K562 (cell line): ENCODE data around the gene PRICKLE3. TPM values are rescaled to one million over a fixed set of nuclear protein-coding genes. Genes with fewer than 3 reads are reported as not detected.

ENCODE experiments used
- CEBPG ChIP-seq, 3 experiments: fragments of 200-800 bp in 1 of 3; sonication (Bioruptor generic) in 1 of 3; sonication (generic) in 1 of 3; formaldehyde crosslinking in 1 of 3; IDR thresholded peaks in 2 of 3; conservative IDR thresholded peaks in 1 of 3; 2 replicates each; pipeline versions ENCODE4 v1.6.1 to v1.8.0; 2016 to 2022; ENCODE audit warnings: missing compliant biosample characterization in 2 of 3, missing genetic modification characterization in 2 of 3, mild to moderate bottlenecking in 1 of 3, missing genetic modification reagents in 1 of 3
- CREM ChIP-seq: IDR thresholded peaks from 2 replicates; pipeline ENCODE4 v1.6.1; 2014; ENCODE audit warnings: antibody characterized with exemption, low read depth
- DLX4 ChIP-seq: fragments of 250-450 bp; sonication (Bioruptor Pico); IDR thresholded peaks from 2 replicates; pipeline ENCODE4 v1.6.1; 2021; ENCODE audit warnings: mild to moderate bottlenecking
- ELF2 ChIP-seq: fragments of 250-450 bp; sonication (Bioruptor Pico); IDR thresholded peaks from 2 replicates; pipeline ENCODE4 v1.5.0; 2021; ENCODE audit warnings: mild to moderate bottlenecking
- ESRRA ChIP-seq: fragments of 450-650 bp; IDR thresholded peaks from 2 replicates; pipeline ENCODE4 v1.6.1; 2014; ENCODE audit warnings: low read depth, mild to moderate bottlenecking, moderate library complexity, borderline replicate concordance
- ETV1 ChIP-seq: fragments of 450-650 bp; conservative IDR thresholded peaks from 2 replicates; pipeline ENCODE4 v1.6.1; 2016; ENCODE audit warnings: missing genetic modification characterization, control low read depth, low read depth, missing compliant biosample characterization
- FOXJ2 ChIP-seq: fragments of 200-800 bp; sonication (Bioruptor generic); IDR thresholded peaks from 2 replicates; pipeline ENCODE4 v1.6.1; 2016; ENCODE audit warnings: missing genetic modification characterization, missing compliant biosample characterization
- GTF2F1 ChIP-seq: IDR thresholded peaks from 2 replicates; pipeline ENCODE4 v1.6.1; 2011; ENCODE audit warnings: low read depth, low read length, improper control_type of control experiment
- HDAC2 ChIP-seq: fragments of 450-650 bp; IDR thresholded peaks from 2 replicates; pipeline ENCODE4 v1.6.1; 2016; ENCODE audit warnings: mild to moderate bottlenecking
- HMG20B ChIP-seq: fragments of 250-450 bp; sonication (Bioruptor Pico); IDR thresholded peaks from 2 replicates; pipeline ENCODE4 v1.5.0; 2021; ENCODE audit warnings: mild to moderate bottlenecking
- HNRNPL ChIP-seq: fragments of 200-400 bp; formaldehyde crosslinking; IDR thresholded peaks from 2 replicates; pipeline ENCODE4 v1.6.1; 2017; ENCODE audit warnings: low read depth, mild to moderate bottlenecking, low read length
- MEF2D ChIP-seq: conservative IDR thresholded peaks from 2 replicates; pipeline ENCODE4 v1.6.1; 2016; ENCODE audit warnings: low read depth, missing genetic modification characterization, missing compliant biosample characterization
- MIER1 ChIP-seq: fragments of 450-650 bp; IDR thresholded peaks from 2 replicates; pipeline ENCODE4 v1.6.1; 2016; ENCODE audit warnings: antibody characterized with exemption, mild to moderate bottlenecking, low read depth
- MTA1 ChIP-seq: fragments of 450-650 bp; IDR thresholded peaks from 2 replicates; pipeline ENCODE4 v1.6.1; 2017; ENCODE audit warnings: borderline replicate concordance
- MYC ChIP-seq, 2 experiments: fragments of 250-450 bp in 1 of 2; sonication (Bioruptor Pico) in 1 of 2; IDR thresholded peaks; 2 replicates each; pipeline versions ENCODE4 v1.5.1 to v1.6.1; 2012 to 2021; ENCODE audit warnings: low read depth in 2 of 2, borderline replicate concordance in 1 of 2, improper control_type of control experiment in 1 of 2, low read length in 1 of 2, mild to moderate bottlenecking in 1 of 2, moderate library complexity in 1 of 2
- NRF1 ChIP-seq, 2 experiments: fragments of 450-650 bp; IDR thresholded peaks in 1 of 2; conservative IDR thresholded peaks in 1 of 2; 2 replicates each; pipeline ENCODE4 v1.6.1; 2014; ENCODE audit warnings: mild to moderate bottlenecking in 2 of 2
- RHOXF2B ChIP-seq: fragments of 250-450 bp; sonication (Bioruptor Pico); conservative IDR thresholded peaks from 2 replicates; pipeline ENCODE4 v1.5.1; 2021
- SIN3B ChIP-seq: fragments of 450-650 bp; IDR thresholded peaks from 2 replicates; pipeline ENCODE4 v1.6.1; 2017; ENCODE audit warnings: low read depth, mild to moderate bottlenecking, moderate library complexity
- SMAD4 ChIP-seq: fragments of 250-450 bp; sonication (Bioruptor Pico); conservative IDR thresholded peaks from 2 replicates; pipeline ENCODE4 v1.8.0; 2021; ENCODE audit warnings: inconsistent platforms, mild to moderate bottlenecking, moderate library complexity
- SREBF2 ChIP-seq: sonication (generic); formaldehyde crosslinking; IDR thresholded peaks from 2 replicates; pipeline ENCODE4 v1.4.0; 2020; ENCODE audit warnings: mild to moderate bottlenecking, missing genetic modification reagents
- SUPT5H ChIP-seq: fragments of 450-650 bp; IDR thresholded peaks from 2 replicates; pipeline ENCODE4 v1.6.1; 2016
- TEAD4 ChIP-seq, 2 experiments: sonication (generic) in 1 of 2; formaldehyde crosslinking in 1 of 2; IDR thresholded peaks; 2 replicates each; pipeline versions ENCODE4 v1.6.1 to v1.8.0; 2012 to 2022; ENCODE audit warnings: borderline replicate concordance in 1 of 2, inconsistent platforms in 1 of 2, low read length in 1 of 2, mild to moderate bottlenecking in 1 of 2, missing genetic modification reagents in 1 of 2
- VEZF1 ChIP-seq: fragments of 200-800 bp; sonication (Bioruptor generic); IDR thresholded peaks from 2 replicates; pipeline ENCODE4 v1.6.1; 2017; ENCODE audit warnings: missing genetic modification characterization, missing compliant biosample characterization
- XRCC5 ChIP-seq: fragments of 200-400 bp; formaldehyde crosslinking; IDR thresholded peaks from 2 replicates; pipeline ENCODE4 v1.6.1; 2017; ENCODE audit warnings: low read depth, mild to moderate bottlenecking, low read length
- ZC3H11A ChIP-seq: IDR thresholded peaks from 2 replicates; pipeline ENCODE4 v1.6.1; 2012; ENCODE audit warnings: low read depth, low read length, improper control_type of control experiment
- ZNF583 ChIP-seq: fragments of 250-450 bp; sonication (Bioruptor Pico); IDR thresholded peaks from 2 replicates; pipeline ENCODE4 v1.4.0; 2020
- ZSCAN32 ChIP-seq: fragments of 450-650 bp; formaldehyde crosslinking; IDR thresholded peaks from 2 replicates; pipeline ENCODE4 v1.4.0; 2020; ENCODE audit warnings: mild to moderate bottlenecking, moderate library complexity
- polyA plus RNA-seq, 8 experiments: library from polyadenylated mRNA; depleted of rRNA in 4 of 8; stranded (reverse) in 5 of 8; unstranded in 3 of 8; fragments of >200 nt; fragmentation: Nextera tagmentation in 2 of 8; fragmentation: Illumina TruSeq in 1 of 8; extraction: Ambion mirVana in 2 of 8; extraction: Trizol in 1 of 8; gene quantifications; 2 replicates each; pipeline versions ENCODE4 v1.2.1 to v1.2.3, GENCODE V29; 2011 to 2014; ENCODE audit warnings: inconsistent platforms in 1 of 8, missing spikeins in 1 of 8
- total RNA-seq, 7 experiments: library from RNA; depleted of rRNA in 6 of 7; stranded (reverse); fragments of >200 nt in 6 of 7; fragmentation: Illumina TruSeq in 2 of 7; extraction: Trizol in 2 of 7; gene quantifications; 2 replicates each; pipeline versions ENCODE4 v1.2.1 to v1.2.3, GENCODE V29; 2011 to 2021; ENCODE audit warnings: low replicate concordance in 1 of 7

PRICKLE3 gene
- total and polyA plus RNA-seq, 9 of the 15 experiments (the other 6 are each of a cell fraction or from before 2014, with no cell fraction given): 1.1 to 44.3 (median 14.0) TPM

- 0 out of 2 replicates have a peak, but pooled peaks have one; percentile 53 for TF ChIP-seq SMAD4 (CRISPR knock-in tag)
- peak; percentile 61; the same call in 1 of the 2 replicates for TF ChIP-seq ZNF583 (CRISPR knock-in tag)
- TF ChIP-seq VEZF1 (CRISPR knock-in tag): peak; percentile 58
- 0 out of 2 replicates have a peak, but pooled peaks have one; percentile 14 for TF ChIP-seq GTF2F1
- 0 out of 2 replicates have a peak, but pooled peaks have one; percentile 23 for TF ChIP-seq HDAC2
- TF ChIP-seq SUPT5H: peak; percentile 75
- TF ChIP-seq DLX4 (CRISPR knock-in tag): no peak
- TF ChIP-seq TEAD4 (IDR thresholded peaks at IDR 0.05; ENCODE audit: low read length): no peak
- no peak for TF ChIP-seq TEAD4 (CRISPR knock-in tag; IDR thresholded peaks at IDR 0.05; ENCODE audit: borderline replicate concordance)
- TF ChIP-seq ZSCAN32: no peak
- peak; percentile 51 to 59 for TF ChIP-seq NRF1 (conservative IDR thresholded peaks at IDR 0.05 in 1 of 2, IDR thresholded peaks at IDR 0.05 in 1 of 2)
- no peak for TF ChIP-seq FOXJ2
- TF ChIP-seq ZC3H11A: no peak
- peak; percentile 80 for TF ChIP-seq ELF2
- no peak for TF ChIP-seq MIER1
- no peak for TF ChIP-seq SREBF2 (CRISPR knock-in tag)
- TF ChIP-seq CEBPG (CRISPR knock-in tag; IDR thresholded peaks at IDR 0.05): no peak
- TF ChIP-seq CEBPG (tag; conservative IDR thresholded peaks at IDR 0.05 in 1 of 2, IDR thresholded peaks at IDR 0.05 in 1 of 2): no peak
- peak; percentile 34; the same call in 1 of the 2 replicates for TF ChIP-seq CREM
- TF ChIP-seq SIN3B: no peak
- TF ChIP-seq HMG20B (CRISPR knock-in tag): no peak
- TF ChIP-seq MTA1: no peak
- no peak for TF ChIP-seq MEF2D
- TF ChIP-seq MYC (IDR thresholded peaks at IDR 0.05; ENCODE audit: low read depth, low read length): peak; percentile 95
- TF ChIP-seq MYC (CRISPR knock-in tag; IDR thresholded peaks at IDR 0.05; ENCODE audit: borderline replicate concordance, low read depth): 0 out of 2 replicates have a peak, but pooled peaks have one; percentile 21
- peak; percentile 100 for TF ChIP-seq HNRNPL
- peak; percentile 71; the same call in 1 of the 2 replicates for TF ChIP-seq XRCC5
- no peak for TF ChIP-seq RHOXF2B
- peak; percentile 66 for TF ChIP-seq ESRRA
- TF ChIP-seq ETV1 (tag): 0 out of 2 replicates have a peak, but pooled peaks have one; percentile 37
Observed at GRCh38 chrX:49186125-49187027, at the start of gene PRICKLE3 (continued).
